SH-SY5Y (cell line): ENCODE measurements around the gene MFGE8.

Experiments used
- GATA2 ChIP-seq: IDR thresholded peaks from 2 replicates; pipeline ENCODE4 v1.6.1; 2011; ENCODE audit warnings: mild to moderate bottlenecking, low read depth, low read length
- GATA3 ChIP-seq: IDR thresholded peaks from 2 replicates; pipeline ENCODE4 v1.6.1; 2011; ENCODE audit warnings: low read depth, mild to moderate bottlenecking, low read length, moderate library complexity

Gene MFGE8

GRCh38 chr15:88871313-88871712, 41.9 kb downstream of the MFGE8 start:
- TF ChIP-seq GATA3 (no peak), GATA2 (no peak)

DNA sequence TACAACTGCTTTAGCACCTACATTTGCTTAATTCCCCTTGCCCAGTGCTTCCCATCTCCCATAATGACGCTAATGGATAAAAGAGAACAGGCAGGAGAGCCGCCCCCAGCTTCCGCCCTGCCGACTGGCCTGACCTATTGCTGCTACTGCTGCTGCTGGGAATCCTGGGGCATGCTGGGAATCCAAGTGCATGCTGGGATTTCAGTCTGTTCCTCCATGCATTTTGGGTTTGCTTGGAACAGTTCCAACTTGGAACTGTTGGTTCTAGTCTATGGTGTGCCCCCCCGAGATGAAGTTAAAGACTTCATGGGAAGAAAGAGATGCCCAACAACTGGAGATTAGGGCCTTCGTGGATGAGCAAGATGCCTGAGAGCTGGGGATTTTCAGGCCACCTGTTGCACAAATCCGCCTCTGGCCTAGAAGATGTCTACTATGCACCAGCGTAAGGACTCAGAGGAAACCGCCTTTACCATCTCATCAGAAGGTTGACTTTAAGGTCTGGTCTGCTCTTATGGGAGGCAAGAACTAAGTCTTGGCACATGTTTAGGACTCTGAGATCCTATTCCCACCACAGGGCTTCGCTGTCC, 46.8 kb downstream of the MFGE8 start:
- TF ChIP-seq GATA3 (no peak), GATA2 (no peak)

- TF ChIP-seq GATA2: no peak
- TF ChIP-seq GATA3: no peak
Observed at GRCh38 chr15:88865498-88866099, 47.6 kb downstream of the MFGE8 start.

GRCh38 chr15:88864861-88865497, 48.2 kb downstream of the MFGE8 start:
- TF ChIP-seq GATA3 (no peak), GATA2 (no peak)

- TF ChIP-seq GATA3 (no peak), GATA2 (no peak)
Observed at GRCh38 chr15:88863412-88863811, 49.8 kb downstream of the MFGE8 start.

DNA sequence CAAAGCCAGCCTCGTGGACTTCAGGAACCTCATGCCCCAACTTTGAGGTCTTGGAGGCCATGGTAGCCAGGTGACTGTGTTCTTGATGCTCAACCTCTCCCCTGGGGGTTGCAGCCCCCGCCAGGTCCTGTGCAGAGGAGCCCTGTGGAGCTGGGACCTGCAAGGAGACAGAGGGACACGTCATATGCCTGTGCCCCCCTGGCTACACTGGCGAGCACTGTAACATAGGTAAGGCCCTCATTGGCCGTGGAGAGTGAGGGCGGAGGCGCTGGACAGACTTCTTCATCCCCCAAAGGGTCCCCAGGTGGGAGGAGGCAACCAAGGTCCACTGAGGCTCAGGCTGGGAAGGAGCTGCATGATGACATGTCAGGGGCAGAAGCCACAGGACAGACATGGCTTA, 53.0 kb downstream of the MFGE8 start:
- no peak for TF ChIP-seq GATA3
- no peak for TF ChIP-seq GATA2

GRCh38 chr15:88859550-88859949, 53.6 kb downstream of the MFGE8 start:
- TF ChIP-seq GATA2 (no peak), GATA3 (no peak)

GRCh38 chr15:88858934-88859333, 54.2 kb downstream of the MFGE8 start:
- no peak for TF ChIP-seq GATA2
- TF ChIP-seq GATA3: no peak

DNA sequence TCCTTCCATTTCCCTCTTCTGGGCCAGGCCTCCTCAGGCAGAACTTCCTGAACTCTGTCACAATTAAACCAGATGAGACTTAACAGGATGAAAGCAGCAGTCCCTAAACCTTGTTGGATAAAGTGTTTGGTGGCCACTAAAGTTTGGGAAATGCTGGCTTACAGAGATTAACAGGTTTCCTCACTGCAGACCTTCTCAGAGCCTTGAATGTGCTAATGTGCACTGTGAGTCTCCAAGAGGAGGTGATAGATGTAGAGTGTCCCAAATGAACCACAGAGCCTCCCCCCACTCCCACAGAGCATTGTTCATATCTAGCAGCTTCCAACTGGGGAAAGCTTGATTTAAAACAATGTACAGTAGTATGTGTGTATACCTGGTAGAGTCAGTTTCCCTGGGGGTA, 60.7 kb downstream of the MFGE8 start:
- TF ChIP-seq GATA3 (no peak), GATA2 (no peak)

DNA sequence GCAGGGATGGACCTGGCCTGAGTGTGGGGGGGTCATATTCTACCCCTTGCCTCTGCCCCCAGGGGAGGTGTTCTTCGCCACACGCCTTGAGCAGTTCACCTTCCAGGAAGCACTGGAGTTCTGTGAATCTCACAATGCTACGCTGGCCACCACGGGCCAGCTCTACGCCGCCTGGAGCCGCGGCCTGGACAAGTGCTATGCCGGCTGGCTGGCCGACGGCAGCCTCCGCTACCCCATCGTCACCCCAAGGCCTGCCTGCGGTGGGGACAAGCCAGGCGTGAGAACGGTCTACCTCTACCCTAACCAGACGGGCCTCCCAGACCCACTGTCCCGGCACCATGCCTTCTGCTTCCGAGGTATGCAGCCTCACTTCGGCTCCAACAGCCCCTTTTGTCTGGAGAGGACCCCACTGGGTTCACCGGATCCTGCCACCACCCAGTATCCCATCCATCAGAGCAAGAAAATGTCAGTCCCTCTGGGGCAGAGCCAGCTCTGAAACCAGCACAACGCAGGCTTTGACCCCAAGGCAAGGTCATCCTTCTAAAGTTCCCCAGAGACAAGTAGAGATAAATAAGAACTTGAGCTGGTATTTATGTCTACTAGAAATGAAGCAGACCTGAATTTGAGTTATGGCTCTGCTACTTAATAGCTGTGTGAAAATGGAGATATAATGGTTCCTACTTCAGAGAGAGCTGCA, 63.7 kb downstream of the MFGE8 start:
- TF ChIP-seq GATA2: no peak
- TF ChIP-seq GATA3: no peak
